OCI-M2 (cell line): ENCODE data around the gene BRICD5.

ENCODE experiments used
- DNase-seq: peaks from one replicate; lab custom pipeline; 2025; ENCODE audit not compliant: unreplicated experiment; lab: John Stamatoyannopoulos, UW

Gene BRICD5

GRCh38 chr16:2166263-2167067 is 44.2 kb downstream of the BRICD5 start:
- no peak for DNase-seq

GRCh38 chr16:2165861-2166260 is 44.8 kb downstream of the BRICD5 start:
- DNase-seq: no peak

- no peak for DNase-seq
These were observed 47.3 kb downstream of the BRICD5 start for GRCh38 chr16:2163211-2163881.

- no peak for DNase-seq
These were observed 48.0 kb downstream of the BRICD5 start for GRCh38 chr16:2162676-2163118.

- DNase-seq: no peak
These were observed 48.8 kb downstream of the BRICD5 start for GRCh38 chr16:2161911-2162310.

GRCh38 chr16:2160915-2161551 is 49.6 kb downstream of the BRICD5 start:
- DNase-seq: no peak
